Measurements from ENCODE around the gene TTF2.
"Not testable (repeated sequence)": the region's sequence is repeated elsewhere in the genome, so short reads cannot be mapped to it uniquely, and the experiment has no call there.

The TTF2 gene

DNA sequence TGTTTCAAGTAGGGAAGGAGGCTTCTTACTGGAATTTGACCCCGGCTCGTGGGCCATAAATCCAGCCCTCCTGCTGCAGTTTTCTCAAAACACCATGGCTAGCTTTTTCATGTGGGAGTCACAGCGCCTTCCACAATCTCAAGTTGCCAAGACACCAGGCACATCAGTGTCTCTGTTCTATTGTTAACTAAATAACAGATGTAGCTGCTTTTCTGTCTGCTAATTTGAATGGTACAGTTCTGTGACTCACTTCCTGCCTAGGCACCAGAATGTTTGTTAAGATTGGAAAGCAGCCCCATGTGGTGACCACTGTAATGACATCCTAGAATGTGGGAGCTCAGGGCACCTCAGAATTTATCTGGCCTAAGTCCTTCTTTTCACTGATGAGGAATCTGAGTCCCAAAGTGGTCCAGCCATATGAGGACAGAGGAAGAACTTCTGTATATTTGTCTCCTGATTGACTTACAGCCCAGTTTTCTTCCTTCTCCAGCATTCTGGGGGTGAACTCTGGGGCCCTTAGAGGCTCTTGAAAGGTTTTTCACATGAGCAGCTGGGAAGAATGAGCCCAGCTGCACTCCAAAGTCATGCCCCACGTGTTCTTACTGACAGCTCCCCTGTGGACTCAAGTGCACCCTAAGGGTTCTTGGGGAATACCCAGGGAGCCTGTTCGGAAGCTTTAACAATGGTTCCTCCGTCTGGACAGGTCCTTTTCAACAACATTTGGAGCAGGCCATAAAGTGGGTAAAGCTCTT, 33.9 kb downstream of the TTF2 start:
- DNase-seq (ENCODE audit: low spot score) = no peak
- in situ Hi-C loops (cut with MboI; ENCODE audit: low sequenced_read_pairs, unreplicated experiment) = no loop called here
- TF ChIP-seq, protein P1, sequence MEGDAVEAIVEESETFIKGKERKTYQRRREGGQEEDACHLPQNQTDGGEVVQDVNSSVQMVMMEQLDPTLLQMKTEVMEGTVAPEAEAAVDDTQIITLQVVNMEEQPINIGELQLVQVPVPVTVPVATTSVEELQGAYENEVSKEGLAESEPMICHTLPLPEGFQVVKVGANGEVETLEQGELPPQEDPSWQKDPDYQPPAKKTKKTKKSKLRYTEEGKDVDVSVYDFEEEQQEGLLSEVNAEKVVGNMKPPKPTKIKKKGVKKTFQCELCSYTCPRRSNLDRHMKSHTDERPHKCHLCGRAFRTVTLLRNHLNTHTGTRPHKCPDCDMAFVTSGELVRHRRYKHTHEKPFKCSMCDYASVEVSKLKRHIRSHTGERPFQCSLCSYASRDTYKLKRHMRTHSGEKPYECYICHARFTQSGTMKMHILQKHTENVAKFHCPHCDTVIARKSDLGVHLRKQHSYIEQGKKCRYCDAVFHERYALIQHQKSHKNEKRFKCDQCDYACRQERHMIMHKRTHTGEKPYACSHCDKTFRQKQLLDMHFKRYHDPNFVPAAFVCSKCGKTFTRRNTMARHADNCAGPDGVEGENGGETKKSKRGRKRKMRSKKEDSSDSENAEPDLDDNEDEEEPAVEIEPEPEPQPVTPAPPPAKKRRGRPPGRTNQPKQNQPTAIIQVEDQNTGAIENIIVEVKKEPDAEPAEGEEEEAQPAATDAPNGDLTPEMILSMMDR (IDR thresholded peaks at IDR 0.05; ENCODE audit: borderline replicate concordance, control extremely low read depth, extremely low read depth, insufficient read depth, missing control alignments) = no peak

DNA sequence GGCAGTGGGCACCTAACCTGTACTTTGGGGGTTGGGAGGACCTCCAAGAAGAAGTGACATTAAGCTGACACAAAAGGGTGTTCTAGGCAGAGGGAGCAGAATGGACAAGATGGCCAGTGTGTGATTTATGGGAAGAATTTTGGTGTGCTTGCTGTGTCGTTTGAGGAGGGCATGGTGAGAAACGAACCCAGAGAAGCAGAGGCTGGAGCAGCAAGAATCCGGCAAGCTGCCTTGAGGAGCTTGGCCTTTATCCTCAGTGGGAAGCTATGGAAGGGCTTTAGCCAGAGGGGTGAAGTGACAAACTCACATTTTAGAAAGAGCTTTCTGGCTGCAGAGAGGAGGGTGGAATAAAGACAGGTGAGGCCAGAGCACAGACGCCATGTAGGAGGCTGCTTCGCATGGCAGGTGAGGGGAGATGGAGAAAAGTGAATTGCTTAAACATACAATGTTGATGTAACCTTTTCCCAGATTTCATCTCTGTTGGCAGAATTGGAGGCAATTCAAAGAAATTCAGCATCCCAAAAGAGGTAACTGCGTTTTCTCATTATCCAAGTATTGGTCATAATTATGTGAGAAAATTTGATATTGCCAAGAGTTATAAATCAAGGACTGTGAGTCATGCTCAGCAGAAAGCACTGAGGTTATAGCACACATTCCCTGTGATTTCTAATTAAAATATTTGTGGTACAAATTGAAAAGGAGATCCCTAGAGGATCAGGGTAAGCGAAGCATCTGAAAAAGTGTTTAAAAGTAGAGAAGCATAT, 34.9 kb downstream of the TTF2 start:
- TF ChIP-seq, protein P1 (IDR thresholded peaks at IDR 0.05; ENCODE audit: borderline replicate concordance, control extremely low read depth, extremely low read depth, insufficient read depth, missing control alignments) = no peak

DNA sequence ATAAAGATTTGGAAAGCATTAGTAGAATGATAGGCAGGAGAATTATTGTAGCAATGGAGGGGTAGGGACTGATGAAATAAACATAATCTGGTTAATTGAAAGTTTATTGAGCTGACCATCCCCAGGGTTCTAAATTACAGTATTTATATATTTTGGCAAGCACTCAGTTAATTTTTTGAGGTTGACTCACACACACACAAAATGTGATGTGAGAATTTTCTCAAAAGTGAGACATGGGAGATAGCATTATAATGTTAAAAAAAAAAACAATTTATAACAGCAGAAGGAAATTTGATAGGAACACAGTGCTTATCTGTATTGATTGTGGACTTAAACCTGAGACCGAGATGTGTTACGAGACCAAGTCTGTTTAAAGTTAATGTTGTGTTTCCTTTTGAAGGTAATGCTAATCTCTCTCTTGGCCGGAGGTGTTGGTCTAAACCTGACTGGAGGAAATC, 36.9 kb downstream of the TTF2 start:
- DNase-seq (ENCODE audit: low spot score) = no peak
- TF ChIP-seq, protein P1 (IDR thresholded peaks at IDR 0.05; ENCODE audit: borderline replicate concordance, control extremely low read depth, extremely low read depth, insufficient read depth, missing control alignments) = no peak
- in situ Hi-C loops (cut with MboI; ENCODE audit: low sequenced_read_pairs, unreplicated experiment) = no loop called here

More for the DNA sequence above, 34.9 kb downstream of the TTF2 start:
- DNase-seq (ENCODE audit: low spot score) = no peak
- in situ Hi-C loops (cut with MboI; ENCODE audit: low sequenced_read_pairs, unreplicated experiment) = no loop called here

DNA sequence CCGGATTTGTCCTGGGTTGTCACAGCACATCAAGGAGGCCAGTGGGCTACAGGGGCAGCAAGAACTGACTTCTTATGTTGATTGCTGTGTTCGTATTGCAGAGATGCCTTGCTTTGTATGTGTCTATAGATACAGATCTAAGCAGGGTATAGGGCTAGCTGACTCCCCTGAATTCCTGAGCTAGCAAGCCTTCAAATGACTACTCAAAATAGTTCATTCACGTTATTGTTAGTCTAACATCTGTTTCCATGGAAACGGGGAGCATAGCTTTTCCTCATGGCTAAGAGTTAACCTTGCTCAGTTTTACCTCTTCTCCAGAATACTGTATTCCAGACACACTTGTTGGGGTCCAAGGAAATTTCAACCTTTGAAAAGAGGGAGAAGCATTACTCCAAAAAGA, 37.3 kb downstream of the TTF2 start:
- no peak for DNase-seq (ENCODE audit: low spot score)
- in situ Hi-C loops (cut with MboI; ENCODE audit: low sequenced_read_pairs, unreplicated experiment) = no loop called here

DNA sequence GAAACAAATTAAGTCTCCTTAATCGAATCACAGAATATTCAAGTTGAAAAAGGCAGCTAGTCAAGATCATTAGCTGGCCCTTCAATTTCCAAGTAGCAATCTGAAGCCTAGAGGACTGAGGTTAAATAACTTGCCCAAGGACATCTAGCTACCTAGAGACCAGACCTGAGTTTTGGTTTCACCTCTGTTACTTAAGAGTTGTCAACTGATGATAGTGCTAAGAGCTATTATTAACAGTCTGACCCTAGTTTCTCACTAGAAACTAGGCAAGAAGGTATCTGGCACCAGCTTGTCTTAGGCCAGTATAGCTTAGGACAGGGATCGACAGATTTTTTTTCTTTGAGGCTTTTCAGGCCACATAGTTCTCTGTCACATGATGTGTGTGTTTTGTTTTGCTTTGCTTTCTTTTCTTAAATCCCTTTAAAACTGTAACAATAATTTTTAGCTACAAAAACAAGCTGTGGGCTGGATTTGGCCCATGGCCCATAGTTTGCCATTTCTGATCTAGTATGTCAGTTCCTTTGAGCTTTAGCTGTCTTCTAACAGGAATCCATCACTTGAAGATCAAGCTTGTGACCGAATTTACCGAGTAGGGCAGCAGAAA, 38.3 kb downstream of the TTF2 start:
- in situ Hi-C loops (cut with MboI; ENCODE audit: low sequenced_read_pairs, unreplicated experiment) = no loop called here
- TF ChIP-seq, protein P1 (IDR thresholded peaks at IDR 0.05; ENCODE audit: borderline replicate concordance, control extremely low read depth, extremely low read depth, insufficient read depth, missing control alignments) = no peak
- DNase-seq (ENCODE audit: low spot score) = no peak

More for the DNA sequence above, 37.3 kb downstream of the TTF2 start:
- TF ChIP-seq, protein P1 (IDR thresholded peaks at IDR 0.05; ENCODE audit: borderline replicate concordance, control extremely low read depth, extremely low read depth, insufficient read depth, missing control alignments) = no peak

GRCh38 chr1:117101334-117101733, 41.2 kb downstream of the TTF2 start:
- DNase-seq (ENCODE audit: low spot score) = no peak
- TF ChIP-seq, protein P1 (IDR thresholded peaks at IDR 0.05; ENCODE audit: borderline replicate concordance, control extremely low read depth, extremely low read depth, insufficient read depth, missing control alignments) = no peak
- in situ Hi-C loops (cut with MboI; ENCODE audit: low sequenced_read_pairs, unreplicated experiment) = no loop called here

GRCh38 chr1:117101858-117102257, 41.7 kb downstream of the TTF2 start:
- DNase-seq (ENCODE audit: low spot score); in situ Hi-C loops (cut with MboI; ENCODE audit: low sequenced_read_pairs, unreplicated experiment): not testable (repeated sequence)

Measured in GM13976 (cell line).